Nephron progenitor cell (in vitro differentiated cells): ENCODE measurements around the gene HOTAIR.

Experiments used
- DNase-seq: peaks from one replicate; pipeline ENCODE4 v3.0.0; 2021
- H3K27ac Mint-ChIP-seq: 2 replicates; pipeline ENCODE4 v1.8.0; 2021; ENCODE audit warnings: mild to moderate bottlenecking, moderate library complexity, mixed read lengths
- H3K27me3 Mint-ChIP-seq: 2 replicates; pipeline ENCODE4 v1.8.0; 2021; ENCODE audit warnings: mild to moderate bottlenecking, low read depth, mixed read lengths; ENCODE audit not compliant: poor library complexity
- H3K36me3 Mint-ChIP-seq: 2 replicates; pipeline ENCODE4 v1.8.0; 2021; ENCODE audit warnings: low read depth, mixed read lengths
- H3K4me1 Mint-ChIP-seq: 2 replicates; pipeline ENCODE4 v1.8.0; 2021; ENCODE audit warnings: mixed read lengths
- H3K4me3 Mint-ChIP-seq: 2 replicates; pipeline ENCODE4 v1.8.0; 2021; ENCODE audit warnings: mild to moderate bottlenecking, moderate library complexity, mixed read lengths
- H3K9me3 Mint-ChIP-seq: 2 replicates; pipeline ENCODE4 v1.8.0; 2021; ENCODE audit warnings: mild to moderate bottlenecking, moderate library complexity, mixed read lengths
- CTCF ChIP-seq: fragments of 200-600 bp; sonication (generic); IDR thresholded peaks from 2 replicates; pipeline ENCODE4 v1.5.0; 2021; ENCODE audit warnings: antibody characterized with exemption

Gene HOTAIR

GRCh38 chr12:53988541-53989226 is 13.9 kb upstream of the HOTAIR start:
- peaks cover 31% of the 10 kb centered on the region for H3K27me3 Mint-ChIP-seq
- peaks cover 73% of the 10 kb centered on the region for H3K4me1 Mint-ChIP-seq
- peak overlapping the region; percentile 98 for H3K4me3 Mint-ChIP-seq
- no peak for TF ChIP-seq CTCF
- H3K27ac Mint-ChIP-seq: peak overlapping the region; percentile 97
- no peak for DNase-seq
- peaks cover 71% of the 10 kb centered on the region for H3K36me3 Mint-ChIP-seq
- no peaks in the 10 kb centered on the region for H3K9me3 Mint-ChIP-seq

DNA sequence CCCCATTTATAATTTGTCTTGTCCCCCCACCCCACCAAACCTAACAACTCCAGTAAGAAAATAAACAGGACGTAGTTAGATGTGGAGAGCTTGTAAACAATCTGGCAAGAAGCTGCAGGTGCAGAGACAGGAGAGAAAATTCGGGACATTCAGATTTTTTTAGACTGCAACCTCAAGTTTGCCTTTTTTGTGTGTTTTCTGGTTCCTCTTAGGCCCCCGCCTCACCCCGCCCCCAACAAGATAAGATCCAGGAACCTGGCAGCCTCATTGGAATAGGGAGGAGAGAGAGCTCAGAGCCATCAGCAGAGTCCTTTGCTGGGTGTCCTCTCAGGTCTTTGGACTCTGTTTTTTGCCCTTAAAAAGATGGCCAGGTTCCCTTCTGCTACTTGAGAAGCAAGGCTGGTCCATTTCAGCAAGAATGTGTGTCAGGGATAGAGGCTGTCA is 13.1 kb upstream of the HOTAIR start:
- no peaks in the 10 kb centered on the region for H3K9me3 Mint-ChIP-seq
- H3K27ac Mint-ChIP-seq: peak overlapping the region; percentile 97
- peaks cover 74% of the 10 kb centered on the region for H3K4me1 Mint-ChIP-seq
- no peak for DNase-seq
- H3K36me3 Mint-ChIP-seq: peaks cover 62% of the 10 kb centered on the region
- peaks cover 33% of the 10 kb centered on the region for H3K27me3 Mint-ChIP-seq
- no peak for TF ChIP-seq CTCF
- peak overlapping the region; percentile 98 for H3K4me3 Mint-ChIP-seq

GRCh38 chr12:53986686-53987483 is 12.1 kb upstream of the HOTAIR start:
- TF ChIP-seq CTCF: no peak
- DNase-seq: no peak
- H3K4me3 Mint-ChIP-seq: peak overlapping the region; percentile 98
- peaks cover 53% of the 10 kb centered on the region for H3K36me3 Mint-ChIP-seq
- H3K9me3 Mint-ChIP-seq: no peaks in the 10 kb centered on the region
- peaks cover 38% of the 10 kb centered on the region for H3K27me3 Mint-ChIP-seq
- peaks cover 73% of the 10 kb centered on the region for H3K4me1 Mint-ChIP-seq
- H3K27ac Mint-ChIP-seq: peak overlapping the region; percentile 91

DNA sequence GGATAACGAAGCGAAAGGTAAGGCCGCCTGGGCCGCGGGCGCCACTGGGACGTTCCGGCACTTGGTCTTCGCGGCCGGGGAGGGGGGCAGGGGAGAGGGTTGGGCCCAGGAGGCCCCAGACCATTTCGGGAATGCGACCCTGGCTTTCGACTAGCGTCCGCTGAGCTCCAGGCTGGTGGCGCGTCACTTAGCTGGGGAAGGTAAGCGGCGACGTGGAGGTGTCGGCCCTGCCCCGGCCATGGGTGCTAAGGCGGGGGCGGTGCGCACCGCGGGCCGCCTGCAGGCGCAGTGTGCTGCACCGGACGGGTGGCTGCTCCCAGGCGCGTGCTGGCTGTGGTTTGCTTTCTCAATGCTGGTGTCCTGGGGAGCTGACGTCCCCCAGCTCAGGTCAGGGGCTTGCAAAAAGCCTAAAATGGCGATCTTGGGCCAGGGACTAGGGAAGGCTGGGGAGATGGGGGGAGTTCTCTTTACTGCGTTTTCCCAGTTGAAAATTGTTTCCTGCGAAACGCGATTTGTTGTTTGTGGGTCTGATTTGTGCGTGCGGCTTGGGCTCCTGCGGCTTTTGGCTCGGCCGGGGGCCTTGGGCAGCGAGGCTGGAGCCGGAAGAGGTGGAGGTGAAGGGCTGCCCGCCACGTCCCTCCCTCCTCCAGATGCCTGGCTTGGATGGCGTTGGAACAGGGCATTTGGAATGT is 11.4 kb upstream of the HOTAIR start:
- H3K9me3 Mint-ChIP-seq: no peaks in the 10 kb centered on the region
- H3K4me3 Mint-ChIP-seq: peak overlapping the region; percentile 98
- H3K36me3 Mint-ChIP-seq: peaks cover 49% of the 10 kb centered on the region
- H3K27ac Mint-ChIP-seq: peak overlapping the region; percentile 96
- no peak for DNase-seq
- peaks cover 76% of the 10 kb centered on the region for H3K4me1 Mint-ChIP-seq
- peaks cover 45% of the 10 kb centered on the region for H3K27me3 Mint-ChIP-seq
- no peak for TF ChIP-seq CTCF

DNA sequence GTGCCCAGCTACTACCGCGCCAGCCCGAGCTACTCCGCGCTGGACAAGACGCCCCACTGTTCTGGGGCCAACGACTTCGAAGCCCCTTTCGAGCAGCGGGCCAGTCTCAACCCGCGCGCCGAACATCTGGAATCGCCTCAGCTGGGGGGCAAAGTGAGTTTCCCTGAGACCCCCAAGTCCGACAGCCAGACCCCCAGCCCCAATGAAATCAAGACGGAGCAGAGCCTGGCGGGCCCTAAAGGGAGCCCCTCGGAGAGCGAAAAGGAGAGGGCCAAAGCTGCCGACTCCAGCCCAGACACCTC is 10.9 kb upstream of the HOTAIR start:
- Mint-ChIP-seq H3K27ac (peak overlapping the region; percentile 96), H3K36me3 (peaks cover 44% of the 10 kb centered on the region), H3K9me3 (no peaks in the 10 kb centered on the region), H3K4me3 (peak overlapping the region; percentile 98), H3K4me1 (peaks cover 78% of the 10 kb centered on the region), H3K27me3 (peaks cover 48% of the 10 kb centered on the region)
- TF ChIP-seq CTCF: no peak
- DNase-seq: no peak
